Measurements from ENCODE around the gene WDFY2.
"Not testable (repeated sequence)": the region's sequence is repeated elsewhere in the genome, so short reads cannot be mapped to it uniquely, and the experiment has no call there.

Gene WDFY2

GRCh38 chr13:51632591-51633362 lies 48.5 kb downstream of the WDFY2 start:
- FAIRE-seq, result no peak

GRCh38 chr13:51635137-51635878 lies 51.0 kb downstream of the WDFY2 start:
- no peak for FAIRE-seq

GRCh38 chr13:51636349-51636890 lies 52.2 kb downstream of the WDFY2 start:
- FAIRE-seq, result no peak

GRCh38 chr13:51637852-51638215 lies 53.6 kb downstream of the WDFY2 start:
- no peak for FAIRE-seq

- no peak for FAIRE-seq
These were observed 54.1 kb downstream of the WDFY2 start for GRCh38 chr13:51638216-51638871.

GRCh38 chr13:51639171-51639570 lies 54.9 kb downstream of the WDFY2 start:
- FAIRE-seq, result no peak

- not testable (repeated sequence) for FAIRE-seq
These were observed 56.4 kb downstream of the WDFY2 start for GRCh38 chr13:51640696-51641095.

- no peak for FAIRE-seq
These were observed 59.0 kb downstream of the WDFY2 start for GRCh38 chr13:51643105-51643881.

GRCh38 chr13:51643882-51644281 lies 59.6 kb downstream of the WDFY2 start:
- FAIRE-seq, result no peak

GRCh38 chr13:51644654-51645053 lies 60.4 kb downstream of the WDFY2 start:
- FAIRE-seq, result no peak

- no peak for FAIRE-seq
These were observed 60.9 kb downstream of the WDFY2 start for GRCh38 chr13:51645154-51645650.

- no peak for FAIRE-seq
These were observed 61.8 kb downstream of the WDFY2 start for GRCh38 chr13:51645761-51646670.

- FAIRE-seq, result no peak
These were observed 62.8 kb downstream of the WDFY2 start for GRCh38 chr13:51647067-51647466.

- not testable (repeated sequence) for FAIRE-seq
These were observed 67.9 kb downstream of the WDFY2 start for GRCh38 chr13:51652193-51652592.

- FAIRE-seq, result no peak
These were observed 75.2 kb downstream of the WDFY2 start for GRCh38 chr13:51659276-51660127.

- no peak for FAIRE-seq
These were observed 76.6 kb downstream of the WDFY2 start for GRCh38 chr13:51660813-51661212.

GRCh38 chr13:51663973-51664957 lies 80.0 kb downstream of the WDFY2 start:
- FAIRE-seq, result no peak

- no peak for FAIRE-seq
These were observed 81.2 kb downstream of the WDFY2 start for GRCh38 chr13:51665456-51665855.

- FAIRE-seq, result no peak
These were observed 82.1 kb downstream of the WDFY2 start for GRCh38 chr13:51666374-51666773.
